GM23338 (cell line): Measurements from ENCODE around the gene RFPL4A. TPM values are rescaled to one million over a fixed set of nuclear protein-coding genes. Genes with fewer than 3 reads are reported as not detected.
"Not testable (repeated sequence)": the region's sequence is repeated elsewhere in the genome, so short reads cannot be mapped to it uniquely, and the experiment has no call there.

ENCODE experiments used
- ATAC-seq: fragments of 200-7000 bp; cut with Tn5 transposase; 3 replicates; pipeline ENCODE4 v1.9.1; 2020
- DNase-seq: peaks from one replicate; pipeline ENCODE4 v3.0.0-alpha.2; 2015; ENCODE audit warnings: low spot score
- H2AFZ ChIP-seq: fragments of 200-600 bp; sonication (generic); 2 replicates; pipeline ENCODE4 v1.8.0; 2016; ENCODE audit warnings: antibody characterized with exemption, mild to moderate bottlenecking, moderate library complexity
- H3F3A ChIP-seq: fragments of 200-600 bp; sonication (generic); replicated peaks from 2 replicates; pipeline ENCODE4 v1.8.0; 2017; ENCODE audit warnings: antibody characterized with exemption, mixed run types, low read depth
- H3K27ac ChIP-seq: fragments of 200-600 bp; sonication (generic); 2 replicates; pipeline ENCODE4 v1.6.1; 2016; ENCODE audit warnings: low read depth
- H3K27me3 ChIP-seq: fragments of 200-600 bp; sonication (generic); 2 replicates; pipeline ENCODE4 v1.8.0; 2016; ENCODE audit warnings: mild to moderate bottlenecking, mixed run types, moderate library complexity; ENCODE audit not compliant: insufficient read depth
- H3K36me3 ChIP-seq: fragments of 200-600 bp; sonication (generic); 2 replicates; pipeline ENCODE4 v1.8.0; 2016; ENCODE audit warnings: mild to moderate bottlenecking; ENCODE audit not compliant: insufficient read depth
- H3K4me1 ChIP-seq: fragments of 200-600 bp; sonication (generic); 2 replicates; pipeline ENCODE4 v1.8.0; 2016; ENCODE audit warnings: mild to moderate bottlenecking, moderate library complexity; ENCODE audit not compliant: insufficient read depth
- H3K4me2 ChIP-seq: fragments of 200-600 bp; sonication (generic); 2 replicates; pipeline ENCODE4 v1.7.1; 2017; ENCODE audit warnings: mixed run types
- H3K4me3 ChIP-seq: fragments of 200-600 bp; sonication (generic); 2 replicates; pipeline ENCODE4 v1.6.1; 2016; ENCODE audit warnings: mixed run types
- H3K79me2 ChIP-seq: fragments of 200-600 bp; sonication (generic); replicated peaks from 2 replicates; pipeline ENCODE4 v1.8.0; 2017; ENCODE audit warnings: mild to moderate bottlenecking; ENCODE audit not compliant: insufficient read depth
- H3K9me2 ChIP-seq: fragments of 200-600 bp; sonication (generic); 2 replicates; pipeline ENCODE4 v1.8.0; 2017; ENCODE audit not compliant: insufficient read depth
- H4K20me1 ChIP-seq: fragments of 200-600 bp; sonication (generic); replicated peaks from 2 replicates; pipeline ENCODE4 v1.8.0; 2017; ENCODE audit warnings: mild to moderate bottlenecking; ENCODE audit not compliant: insufficient read depth
- H3K27ac Mint-ChIP-seq: 2 replicates; pipeline ENCODE4 v1.8.0; 2020; ENCODE audit warnings: inconsistent platforms, mild to moderate bottlenecking, moderate library complexity, mixed read lengths
- H3K27me3 Mint-ChIP-seq: 3 replicates; pipeline ENCODE4 v1.8.0; 2022; ENCODE audit warnings: low read depth, mild to moderate bottlenecking, moderate library complexity, mixed read lengths, inconsistent platforms; ENCODE audit not compliant: insufficient read depth, poor library complexity
- H3K36me3 Mint-ChIP-seq: 3 replicates; pipeline ENCODE4 v1.8.0; 2021; ENCODE audit warnings: low read depth, mild to moderate bottlenecking, inconsistent platforms, moderate library complexity, mixed read lengths
- H3K4me1 Mint-ChIP-seq: 3 replicates; pipeline ENCODE4 v1.8.0; 2020; ENCODE audit warnings: mild to moderate bottlenecking, inconsistent platforms, mixed read lengths
- H3K4me3 Mint-ChIP-seq: 3 replicates; pipeline ENCODE4 v1.8.0; 2021; ENCODE audit warnings: moderate library complexity, mild to moderate bottlenecking, inconsistent platforms, mixed read lengths
- H3K9me3 Mint-ChIP-seq: 3 replicates; pipeline ENCODE4 v1.8.0; 2020; ENCODE audit warnings: moderate library complexity, mild to moderate bottlenecking, inconsistent platforms, mixed read lengths
- CREB1 ChIP-seq: fragments of 250-450 bp; sonication (Bioruptor Pico); IDR thresholded peaks from 2 replicates; pipeline ENCODE4 v1.5.0; 2020; ENCODE audit warnings: low read depth, mild to moderate bottlenecking, moderate library complexity
- CTCF ChIP-seq, 2 experiments: fragments of 200-600 bp in 1 of 2; sonication (generic) in 1 of 2; conservative IDR thresholded peaks; 2 replicates each; pipeline versions ENCODE4 v1.5.1 to v1.6.1; 2016 to 2017; ENCODE audit warnings: antibody characterized with exemption in 2 of 2, low read depth in 2 of 2, mild to moderate bottlenecking in 2 of 2, moderate library complexity in 1 of 2
- ETS1 ChIP-seq: IDR thresholded peaks from 2 replicates; pipeline ENCODE4 v1.6.1; 2016; ENCODE audit warnings: antibody characterized with exemption
- EZH2phosphoT487 ChIP-seq: fragments of 200-600 bp; sonication (generic); IDR thresholded peaks from one replicate; pipeline ENCODE4 v1.8.1; 2018; ENCODE audit warnings: antibody characterized with exemption; ENCODE audit not compliant: unreplicated experiment
- JUNB ChIP-seq: IDR thresholded peaks from one replicate; pipeline ENCODE4 v1.6.1; 2016; ENCODE audit warnings: antibody characterized with exemption; ENCODE audit not compliant: unreplicated experiment
- NANOG ChIP-seq: IDR thresholded peaks from 2 replicates; pipeline ENCODE4 v1.6.1; 2016; ENCODE audit warnings: antibody characterized with exemption, borderline replicate concordance
- POLR2AphosphoS5 ChIP-seq: IDR thresholded peaks from 2 replicates; pipeline ENCODE4 v1.6.1; 2016; ENCODE audit warnings: antibody characterized with exemption, low read depth
- REST ChIP-seq: IDR thresholded peaks from one replicate; pipeline ENCODE4 v1.6.1; 2018; ENCODE audit warnings: antibody characterized with exemption; ENCODE audit not compliant: unreplicated experiment
- STAT1 ChIP-seq: IDR thresholded peaks from one replicate; pipeline ENCODE4 v1.6.1; 2016; ENCODE audit warnings: antibody characterized with exemption; ENCODE audit not compliant: unreplicated experiment
- ZNF114 ChIP-seq: fragments of 250-450 bp; sonication (Bioruptor Pico); IDR thresholded peaks from 2 replicates; pipeline ENCODE4 v1.5.0; 2020; ENCODE audit warnings: mild to moderate bottlenecking, moderate library complexity
- polyA plus RNA-seq: library from polyadenylated mRNA; unstranded; fragments of >200 nt; fragmentation: Nextera tagmentation; extraction: Ambion mirVana; gene quantifications from 2 replicates; pipeline ENCODE4 v1.2.1, GENCODE V29; 2016
- total RNA-seq: library from RNA; depleted of rRNA; stranded (reverse); fragments of >200 nt; shearing (Covaris generic); gene quantifications from 2 replicates; pipeline ENCODE4 v1.2.3, GENCODE V29; 2014

Gene RFPL4A
- total and polyA plus RNA-seq, 2 experiments from 2014 or later: not detected

GRCh38 chr19:55717251-55717650 is 41.6 kb upstream of the RFPL4A start:
- no peak overlapping the region for H3K4me2 ChIP-seq
- no peak overlapping the region for H3K27ac ChIP-seq
- no peaks in the 10 kb centered on the region for H3K4me1 Mint-ChIP-seq
- H3K27me3 Mint-ChIP-seq: peaks cover 19% of the 10 kb centered on the region
- H3F3A ChIP-seq: no peaks in the 10 kb centered on the region
- H3K79me2 ChIP-seq: no peaks in the 10 kb centered on the region
- no peak for ATAC-seq
- H3K27ac Mint-ChIP-seq: no peak overlapping the region
- peaks cover 57% of the 10 kb centered on the region for H3K36me3 Mint-ChIP-seq
- H4K20me1 ChIP-seq: no peaks in the 10 kb centered on the region
- no peaks in the 10 kb centered on the region for H3K27me3 ChIP-seq
- no peaks in the 10 kb centered on the region for H3K9me2 ChIP-seq
- H3K9me3 Mint-ChIP-seq: peaks cover 94% of the 10 kb centered on the region
- H3K4me3 Mint-ChIP-seq: no peak overlapping the region
- no peak overlapping the region for H3K4me3 ChIP-seq
- peaks cover 3% of the 10 kb centered on the region; the same call in 1 of the 2 replicates for H3K36me3 ChIP-seq
- TF ChIP-seq STAT1 (no peak), JUNB (no peak), POLR2AphosphoS5 (no peak), CREB1 (CRISPR knock-in tag) (no peak), NANOG (no peak), ZNF114 (CRISPR knock-in tag) (no peak), ETS1 (no peak)
- H3K4me1 ChIP-seq: no peaks in the 10 kb centered on the region
- DNase-seq: no peak
- no peak overlapping the region for H2AFZ ChIP-seq

GRCh38 chr19:55717879-55718711 is 40.8 kb upstream of the RFPL4A start:
- ATAC-seq: not testable (repeated sequence)

GRCh38 chr19:55720214-55720746 is 38.6 kb upstream of the RFPL4A start:
- no peak overlapping the region for H3K4me2 ChIP-seq
- no peak for ATAC-seq
- H3K27ac ChIP-seq: no peak overlapping the region
- no peak overlapping the region for H2AFZ ChIP-seq
- Mint-ChIP-seq H3K27me3 (peaks cover 3% of the 10 kb centered on the region), H3K27ac (no peak overlapping the region), H3K36me3 (peaks cover 45% of the 10 kb centered on the region), H3K4me1 (no peaks in the 10 kb centered on the region), H3K4me3 (no peak overlapping the region), H3K9me3 (peaks cover 94% of the 10 kb centered on the region)
- H3K36me3 ChIP-seq: peaks cover 3% of the 10 kb centered on the region; the same call in 1 of the 2 replicates
- no peaks in the 10 kb centered on the region for H3K27me3 ChIP-seq
- H4K20me1 ChIP-seq: no peaks in the 10 kb centered on the region
- no peaks in the 10 kb centered on the region for H3K9me2 ChIP-seq
- H3K79me2 ChIP-seq: no peaks in the 10 kb centered on the region
- TF ChIP-seq EZH2phosphoT487 (no peak), JUNB (no peak), CTCF (conservative IDR thresholded peaks at IDR 0.05; ENCODE audit: low read depth in 2 of 2) (no peak), ZNF114 (CRISPR knock-in tag) (no peak), POLR2AphosphoS5 (no peak), NANOG (no peak), REST (no peak), ETS1 (no peak), STAT1 (no peak), CREB1 (CRISPR knock-in tag) (no peak)
- no peaks in the 10 kb centered on the region for H3F3A ChIP-seq
- H3K4me1 ChIP-seq: no peaks in the 10 kb centered on the region
- H3K4me3 ChIP-seq: no peak overlapping the region
- DNase-seq: no peak

More at GRCh38 chr19:55717879-55718711, 40.8 kb upstream of the RFPL4A start:
- H3K36me3 ChIP-seq, H3K4me1 Mint-ChIP-seq, H3F3A ChIP-seq, H3K79me2 ChIP-seq, H3K27ac Mint-ChIP-seq, H3K27me3 ChIP-seq, H4K20me1 ChIP-seq, H2AFZ ChIP-seq, H3K4me1 ChIP-seq, H3K27ac ChIP-seq, H3K4me2 ChIP-seq, DNase-seq, H3K4me3 ChIP-seq, H3K9me2 ChIP-seq, H3K4me3 Mint-ChIP-seq: not testable (repeated sequence)
- H3K9me3 Mint-ChIP-seq: peaks cover 94% of the 10 kb centered on the region
- H3K27me3 Mint-ChIP-seq: peaks cover 14% of the 10 kb centered on the region
- H3K36me3 Mint-ChIP-seq: peaks cover 55% of the 10 kb centered on the region
